OCI-LY7 (cell line): ENCODE measurements around the gene TARP.
"Not testable (repeated sequence)": the region's sequence is repeated elsewhere in the genome, so short reads cannot be mapped to it uniquely, and the experiment has no call there.

Experiments
- BruUV-seq: library from RNA; stranded (reverse); fragments of 400-500 nt; replicated peaks from 2 replicates; lab custom pipeline; 2021; lab: Mats Ljungman, UMichigan
- CTCF ChIA-PET: fragments of 300-600 bp; sonication (Branson Sonifier 250); formaldehyde crosslinking; loops from one replicate; lab custom pipeline; 2022; ENCODE audit warnings: antibody characterized with exemption; ENCODE audit not compliant: unreplicated experiment; lab: Charles Lee
- POLR2A ChIA-PET: fragments of 300-600 bp; sonication (Branson Sonifier 250); formaldehyde crosslinking; loops from one replicate; lab custom pipeline; 2022; ENCODE audit warnings: antibody characterized with exemption; lab: Charles Lee
- DNase-seq: peaks from one replicate; pipeline ENCODE4 v3.0.0-alpha.2; 2015; ENCODE audit warnings: low spot score
- H2AFZ ChIP-seq: fragments of 200-600 bp; sonication (generic), shearing (Covaris generic); 2 replicates; pipeline ENCODE4 v1.6.1; 2014; ENCODE audit warnings: mild to moderate bottlenecking, antibody characterized with exemption, low read length, moderate library complexity
- H3K27ac ChIP-seq: fragments of 200-600 bp; sonication (generic); 2 replicates; pipeline ENCODE4 v1.5.1; 2014; ENCODE audit warnings: mixed run types, low read depth, mild to moderate bottlenecking, moderate library complexity, low read length, inconsistent platforms; ENCODE audit not compliant: poor library complexity, severe bottlenecking
- H3K36me3 ChIP-seq: fragments of 200-600 bp; sonication (generic); 2 replicates; pipeline ENCODE4 v1.6.1; 2014; ENCODE audit warnings: mild to moderate bottlenecking, antibody characterized with exemption, low read length, moderate library complexity, mixed read lengths; ENCODE audit not compliant: insufficient read depth
- H3K4me1 ChIP-seq: fragments of 200-600 bp; sonication (generic); 2 replicates; pipeline ENCODE4 v1.5.1; 2014; ENCODE audit warnings: mild to moderate bottlenecking, low read length; ENCODE audit not compliant: insufficient read depth, poor library complexity, severe bottlenecking
- H3K4me2 ChIP-seq: fragments of 200-600 bp; sonication (generic); 2 replicates; pipeline ENCODE4 v1.6.1; 2014; ENCODE audit warnings: mild to moderate bottlenecking, low read length
- H3K4me3 ChIP-seq: fragments of 200-600 bp; sonication (generic); 2 replicates; pipeline ENCODE4 v1.5.1; 2014; ENCODE audit warnings: mild to moderate bottlenecking, low read depth, low read length; ENCODE audit not compliant: poor library complexity, severe bottlenecking
- H3K79me2 ChIP-seq: fragments of 200-600 bp; sonication (generic); 2 replicates; pipeline ENCODE4 v1.6.1; 2016; ENCODE audit warnings: low read depth, mild to moderate bottlenecking, low read length, moderate library complexity, mixed read lengths; ENCODE audit not compliant: insufficient read depth
- H3K9me2 ChIP-seq: fragments of 200-600 bp; sonication (generic); 2 replicates; pipeline ENCODE4 v1.6.1; 2016; ENCODE audit warnings: mild to moderate bottlenecking, low read length, mixed read lengths; ENCODE audit not compliant: insufficient read depth
- H3K9me3 ChIP-seq: fragments of 200-600 bp; sonication (generic); 2 replicates; pipeline ENCODE4 v1.6.1; 2014; ENCODE audit warnings: mild to moderate bottlenecking, mixed run types, low read length, mixed read lengths
- H4K20me1 ChIP-seq: fragments of 200-600 bp; sonication (generic); 2 replicates; pipeline ENCODE4 v1.6.1; 2014; ENCODE audit warnings: mild to moderate bottlenecking, antibody characterized with exemption, low read length, moderate library complexity, mixed read lengths; ENCODE audit not compliant: insufficient read depth
- EZH2phosphoT487 ChIP-seq: fragments of 200-600 bp; sonication (generic); IDR thresholded peaks from 2 replicates; pipeline ENCODE4 v1.6.1; 2018; ENCODE audit warnings: low read depth, borderline replicate concordance, mild to moderate bottlenecking, mixed run types, antibody characterized with exemption, low read length, moderate library complexity, mixed read lengths
- intact Hi-C: fragments of 100-400 bp; cut with micrococcal nuclease; formaldehyde crosslinking; loops from one replicate; pipeline ENCODE4 v1.10.0; 2022; ENCODE audit not compliant: unreplicated experiment
- TF ChIP-seq, protein P1 (sequence below): fragments of 200-600 bp; sonication (generic); conservative IDR thresholded peaks from 2 replicates; pipeline ENCODE4 v1.5.1; 2014; ENCODE audit warnings: mild to moderate bottlenecking, antibody characterized with exemption, low read length, moderate library complexity, mixed read lengths

Gene TARP

DNA sequence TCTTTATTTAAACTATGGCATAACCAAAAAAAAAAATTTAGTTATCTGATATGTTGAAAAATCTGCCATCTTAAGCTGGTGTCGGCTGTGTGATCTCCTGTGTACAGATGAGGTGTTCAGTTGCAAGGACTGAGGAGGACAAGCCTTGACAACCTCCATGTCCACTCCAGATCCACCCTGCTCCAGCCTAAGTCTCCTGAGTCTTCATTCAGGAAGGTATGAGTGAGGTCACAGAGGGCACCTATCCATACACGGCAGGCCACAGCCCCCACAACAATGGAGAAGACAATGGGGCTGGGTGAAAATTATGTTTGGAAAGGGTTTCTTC lies 16.1 kb downstream of the TARP start:
- DNase-seq, result no peak
- H3K4me1 ChIP-seq, result no peaks in the 10 kb centered on the region
- no peak overlapping the region for H3K27ac ChIP-seq
- no peaks in the 10 kb centered on the region for H3K79me2 ChIP-seq
- CTCF ChIA-PET, result no interaction called here
- BruUV-seq, result no TSS peak
- no peaks in the 10 kb centered on the region for H3K9me3 ChIP-seq
- intact Hi-C loops, result no loop called here
- no peak for TF ChIP-seq EZH2phosphoT487
- TF ChIP-seq, protein P1, sequence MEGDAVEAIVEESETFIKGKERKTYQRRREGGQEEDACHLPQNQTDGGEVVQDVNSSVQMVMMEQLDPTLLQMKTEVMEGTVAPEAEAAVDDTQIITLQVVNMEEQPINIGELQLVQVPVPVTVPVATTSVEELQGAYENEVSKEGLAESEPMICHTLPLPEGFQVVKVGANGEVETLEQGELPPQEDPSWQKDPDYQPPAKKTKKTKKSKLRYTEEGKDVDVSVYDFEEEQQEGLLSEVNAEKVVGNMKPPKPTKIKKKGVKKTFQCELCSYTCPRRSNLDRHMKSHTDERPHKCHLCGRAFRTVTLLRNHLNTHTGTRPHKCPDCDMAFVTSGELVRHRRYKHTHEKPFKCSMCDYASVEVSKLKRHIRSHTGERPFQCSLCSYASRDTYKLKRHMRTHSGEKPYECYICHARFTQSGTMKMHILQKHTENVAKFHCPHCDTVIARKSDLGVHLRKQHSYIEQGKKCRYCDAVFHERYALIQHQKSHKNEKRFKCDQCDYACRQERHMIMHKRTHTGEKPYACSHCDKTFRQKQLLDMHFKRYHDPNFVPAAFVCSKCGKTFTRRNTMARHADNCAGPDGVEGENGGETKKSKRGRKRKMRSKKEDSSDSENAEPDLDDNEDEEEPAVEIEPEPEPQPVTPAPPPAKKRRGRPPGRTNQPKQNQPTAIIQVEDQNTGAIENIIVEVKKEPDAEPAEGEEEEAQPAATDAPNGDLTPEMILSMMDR, result no peak
- no peaks in the 10 kb centered on the region for H4K20me1 ChIP-seq
- H3K9me2 ChIP-seq, result no peaks in the 10 kb centered on the region
- H2AFZ ChIP-seq, result no peak overlapping the region
- H3K36me3 ChIP-seq, result no peaks in the 10 kb centered on the region
- no peak overlapping the region for H3K4me2 ChIP-seq
- H3K4me3 ChIP-seq, result no peak overlapping the region
- POLR2A ChIA-PET, result interaction anchor here (0.7 kb wide), 1 partner anchor 84 kb away, joined by 6 read pairs; no protein-coding TSS in a partner anchor

DNA sequence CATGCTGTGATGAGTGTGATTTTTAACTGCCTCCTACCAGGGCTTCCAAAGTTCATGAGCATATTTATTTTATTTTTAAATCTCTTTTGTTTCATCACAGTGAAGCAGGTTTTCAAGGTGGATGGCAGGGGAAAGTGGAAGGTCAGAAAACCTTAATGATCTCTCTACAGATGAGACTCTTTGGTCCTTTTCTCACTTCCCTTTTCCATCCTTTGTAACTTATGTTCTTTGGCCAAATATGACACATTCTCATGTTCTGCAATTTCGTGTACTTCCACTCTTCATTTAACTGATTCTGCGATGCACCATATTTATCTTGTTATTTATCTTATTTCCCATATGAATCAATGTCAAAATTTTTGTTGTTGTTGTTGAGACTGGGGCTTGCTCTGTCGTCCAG lies 23.6 kb downstream of the TARP start:
- not testable (repeated sequence) for BruUV-seq

DNA sequence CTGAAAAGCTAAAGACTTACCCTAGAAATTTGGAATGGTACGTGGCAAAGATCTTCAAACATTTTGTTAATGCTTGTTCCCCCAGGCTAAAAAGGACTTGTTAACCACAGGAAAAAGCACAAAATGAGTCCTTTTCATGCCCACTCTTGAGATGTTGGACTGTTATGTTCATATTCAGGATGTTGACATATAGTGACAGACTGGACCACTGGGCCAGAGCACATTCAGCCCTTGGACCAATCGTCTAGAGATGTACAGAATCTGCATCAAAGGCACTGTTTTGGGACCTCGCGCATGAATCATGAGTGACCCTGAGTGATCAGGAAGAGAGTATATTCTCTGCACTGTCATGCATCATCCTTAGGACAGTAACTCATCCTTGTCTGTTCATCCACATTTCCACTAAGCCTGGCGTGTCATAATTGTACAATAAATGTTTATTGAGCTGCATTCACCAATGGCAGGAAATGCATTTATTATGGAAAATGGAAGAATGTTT lies 25.3 kb downstream of the TARP start:
- H3K27ac ChIP-seq, result no peak overlapping the region
- H3K4me1 ChIP-seq, result no peaks in the 10 kb centered on the region
- intact Hi-C loops, result no loop called here
- no peaks in the 10 kb centered on the region for H3K9me2 ChIP-seq
- no peaks in the 10 kb centered on the region for H3K36me3 ChIP-seq
- no peak overlapping the region for H3K4me2 ChIP-seq
- no peaks in the 10 kb centered on the region for H3K79me2 ChIP-seq
- no TSS peak for BruUV-seq
- no peak overlapping the region for H3K4me3 ChIP-seq
- CTCF ChIA-PET, result no interaction called here
- POLR2A ChIA-PET, result no interaction called here
- H3K9me3 ChIP-seq, result no peaks in the 10 kb centered on the region
- H2AFZ ChIP-seq, result no peak overlapping the region
- TF ChIP-seq, protein P1, result no peak
- TF ChIP-seq EZH2phosphoT487, result no peak
- no peaks in the 10 kb centered on the region for H4K20me1 ChIP-seq
- no peak for DNase-seq

More for the DNA sequence above, 23.6 kb downstream of the TARP start:
- H3K9me2 ChIP-seq, H3K9me3 ChIP-seq, H3K79me2 ChIP-seq, H3K4me1 ChIP-seq, CTCF ChIA-PET, intact Hi-C loops, H3K36me3 ChIP-seq, H4K20me1 ChIP-seq, H2AFZ ChIP-seq, H3K4me2 ChIP-seq, POLR2A ChIA-PET, H3K4me3 ChIP-seq, H3K27ac ChIP-seq: not testable (repeated sequence)
- peak; percentile 30 for DNase-seq
